Raji (cell line): ENCODE measurements around the gene TEKT5.

ENCODE experiments used
- POLR2A ChIP-seq: IDR thresholded peaks from 2 replicates; pipeline ENCODE4 v1.6.1; 2011; ENCODE audit warnings: low read depth, low read length, control low read depth; ENCODE audit not compliant: insufficient read depth

Gene TEKT5

DNA sequence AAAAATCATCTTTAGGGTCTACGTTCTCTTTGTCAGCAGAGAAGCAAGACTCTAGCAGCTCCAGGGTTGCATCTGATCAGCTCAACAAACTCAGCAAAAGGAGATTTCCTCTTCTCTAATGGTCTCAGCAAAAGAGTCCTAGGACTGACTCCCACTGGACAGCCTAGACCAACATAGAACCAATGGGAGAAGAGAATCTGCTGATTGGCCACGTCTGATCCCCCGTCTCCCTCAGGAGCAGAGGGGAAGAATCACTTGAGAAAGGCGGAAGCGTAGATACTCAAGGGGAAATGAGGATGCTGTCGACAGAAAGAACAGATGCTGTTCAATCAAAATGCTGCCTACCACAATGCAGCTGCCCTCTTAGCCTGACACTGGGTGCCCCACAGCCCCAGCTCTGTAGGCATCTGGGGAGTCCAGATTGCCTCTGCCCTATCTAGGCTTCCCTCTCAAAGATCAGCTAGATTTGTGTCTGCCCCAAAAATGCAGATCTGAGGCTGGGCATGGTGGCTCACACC is 82.8 kb downstream of the TEKT5 start:
- no peak for TF ChIP-seq POLR2A

DNA sequence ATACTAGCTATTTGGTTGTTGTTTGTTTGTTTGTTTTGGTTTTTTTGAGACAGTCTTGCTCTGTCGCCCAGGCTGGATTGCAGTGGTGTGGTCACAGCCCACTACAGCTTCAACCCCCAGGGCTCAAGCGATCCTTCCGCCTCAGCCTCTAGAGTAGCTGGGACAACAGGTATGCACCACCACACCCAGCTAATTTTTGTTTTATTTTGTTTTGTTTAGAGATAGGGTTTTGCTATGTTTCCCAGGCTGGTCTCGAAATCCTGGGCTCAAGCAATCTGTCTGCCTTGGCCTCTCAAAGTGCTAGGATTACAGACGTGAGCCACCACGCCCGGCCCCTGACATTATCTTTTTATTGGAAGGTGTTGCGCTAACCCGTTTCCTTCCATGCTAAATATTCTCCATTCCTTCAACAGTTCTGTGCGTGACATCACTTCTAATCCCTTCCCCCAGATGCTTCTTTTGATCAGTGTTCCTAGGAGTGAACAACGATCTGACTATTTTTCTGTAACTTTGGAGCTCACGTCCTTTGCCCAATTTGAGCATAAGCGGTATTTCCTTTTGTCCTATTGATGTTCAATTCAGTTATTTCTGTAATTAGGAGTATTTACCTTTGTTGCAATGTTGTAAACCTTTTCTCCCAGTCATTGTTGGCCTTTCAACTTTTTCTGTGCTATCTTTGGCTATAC is 84.1 kb downstream of the TEKT5 start:
- no peak for TF ChIP-seq POLR2A

DNA sequence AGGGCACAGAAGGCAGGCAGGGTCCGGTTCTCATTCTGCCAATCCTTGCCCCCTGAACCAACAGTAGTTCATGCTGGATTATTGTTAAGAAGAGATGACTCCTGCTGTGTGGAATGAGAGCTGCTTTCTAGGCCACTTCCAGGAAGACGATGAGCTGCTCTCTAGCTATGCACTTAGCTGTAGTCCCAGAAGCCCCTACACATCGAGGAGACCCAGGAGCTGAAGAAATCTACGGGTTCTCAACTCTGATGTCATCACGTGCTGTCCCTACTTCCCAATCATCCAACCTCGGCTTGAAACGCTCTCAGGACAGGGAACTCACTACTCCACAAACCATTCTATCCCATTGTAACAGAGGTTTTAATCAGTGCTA is 85.3 kb downstream of the TEKT5 start:
- no peak for TF ChIP-seq POLR2A

DNA sequence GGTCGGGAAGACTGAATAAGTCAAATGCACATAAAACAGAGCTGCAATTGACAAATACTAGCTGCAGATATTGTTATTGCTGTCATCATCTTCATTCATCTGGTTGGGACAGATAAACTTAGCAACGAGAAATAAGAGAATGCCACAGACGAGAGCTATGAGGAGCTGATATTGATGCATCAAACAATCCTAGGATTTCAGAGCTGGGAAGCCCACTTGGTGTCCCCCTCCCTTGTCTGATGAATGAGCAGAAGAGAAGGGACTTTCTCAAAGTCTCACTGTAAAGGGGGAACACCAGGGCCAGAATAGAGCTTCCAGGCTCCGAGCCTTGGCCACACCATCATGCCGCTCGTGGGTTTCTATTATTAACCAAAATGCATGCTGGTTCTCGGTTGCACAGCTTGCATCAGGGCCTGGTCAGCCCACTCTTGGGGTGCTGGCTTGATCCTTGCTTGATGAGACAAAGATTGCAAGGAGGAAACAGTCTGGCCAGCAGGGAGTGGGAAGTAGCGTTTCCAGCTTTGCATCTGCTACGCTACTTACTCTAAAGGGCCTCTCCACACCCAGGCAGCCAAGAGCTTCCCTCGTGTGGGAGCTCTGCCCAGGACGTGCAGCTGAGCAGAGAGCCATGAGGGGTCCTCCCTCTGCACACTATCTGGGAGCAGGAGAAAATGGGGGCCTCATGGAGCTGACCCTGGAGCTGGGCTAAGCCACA is 85.9 kb downstream of the TEKT5 start:
- TF ChIP-seq POLR2A = no peak

DNA sequence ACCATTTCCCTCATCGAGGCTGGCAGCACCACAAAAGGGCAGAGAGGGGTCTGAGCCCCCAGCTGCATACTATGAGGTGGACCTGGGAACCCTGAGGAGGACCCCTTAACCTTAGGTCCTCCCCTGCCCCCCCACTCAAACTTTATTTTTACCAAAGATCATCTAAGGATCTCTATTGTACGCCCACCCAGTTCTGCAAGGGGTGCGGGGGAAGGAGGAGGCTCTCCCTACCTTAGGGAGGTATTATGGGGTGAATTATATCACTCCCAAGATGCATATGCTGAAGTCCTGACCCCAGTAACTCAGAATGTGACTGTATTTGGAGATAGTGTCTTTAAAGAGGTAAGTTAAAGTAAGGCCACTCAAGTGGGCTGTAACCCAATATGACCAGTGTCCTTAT is 87.6 kb downstream of the TEKT5 start:
- TF ChIP-seq POLR2A = no peak

DNA sequence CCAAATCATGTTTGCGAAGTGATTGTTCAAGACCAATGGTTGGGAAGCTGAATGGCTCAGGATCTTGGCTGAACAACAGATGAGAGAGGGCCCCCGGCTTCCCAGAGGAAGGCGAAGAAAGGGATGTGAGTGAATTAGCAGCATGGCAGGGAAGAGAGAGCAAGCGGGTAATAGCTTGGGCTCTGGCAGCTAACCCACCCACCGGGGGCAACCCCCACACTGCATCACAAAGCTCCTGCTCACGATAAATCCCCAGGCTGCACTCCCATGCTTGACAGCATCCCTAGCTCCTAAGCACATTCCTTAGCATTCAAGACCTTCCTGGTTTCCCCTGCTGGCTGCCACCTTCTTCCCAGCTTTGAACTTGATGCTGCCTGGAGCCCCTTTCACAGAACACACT is 88.1 kb downstream of the TEKT5 start:
- no peak for TF ChIP-seq POLR2A

DNA sequence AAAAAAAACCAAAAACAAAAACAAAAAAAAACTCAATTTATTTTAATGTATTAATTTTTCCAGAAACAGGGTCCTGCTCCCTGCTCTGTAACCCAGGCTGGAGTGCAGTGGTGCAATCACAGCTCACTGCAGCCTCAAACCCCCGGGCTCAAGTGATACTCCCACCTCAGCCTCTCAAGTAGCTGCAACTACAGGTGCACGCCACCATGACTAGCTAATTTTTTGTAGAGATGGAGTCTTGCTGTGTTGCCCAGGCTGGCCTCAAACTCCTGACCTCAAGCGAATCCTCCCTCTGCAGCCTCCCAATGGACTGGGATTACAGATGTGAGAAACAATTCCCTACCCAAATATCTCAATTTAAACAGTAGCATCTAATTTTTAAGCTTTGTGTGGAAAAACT is 89.1 kb downstream of the TEKT5 start:
- no peak for TF ChIP-seq POLR2A

DNA sequence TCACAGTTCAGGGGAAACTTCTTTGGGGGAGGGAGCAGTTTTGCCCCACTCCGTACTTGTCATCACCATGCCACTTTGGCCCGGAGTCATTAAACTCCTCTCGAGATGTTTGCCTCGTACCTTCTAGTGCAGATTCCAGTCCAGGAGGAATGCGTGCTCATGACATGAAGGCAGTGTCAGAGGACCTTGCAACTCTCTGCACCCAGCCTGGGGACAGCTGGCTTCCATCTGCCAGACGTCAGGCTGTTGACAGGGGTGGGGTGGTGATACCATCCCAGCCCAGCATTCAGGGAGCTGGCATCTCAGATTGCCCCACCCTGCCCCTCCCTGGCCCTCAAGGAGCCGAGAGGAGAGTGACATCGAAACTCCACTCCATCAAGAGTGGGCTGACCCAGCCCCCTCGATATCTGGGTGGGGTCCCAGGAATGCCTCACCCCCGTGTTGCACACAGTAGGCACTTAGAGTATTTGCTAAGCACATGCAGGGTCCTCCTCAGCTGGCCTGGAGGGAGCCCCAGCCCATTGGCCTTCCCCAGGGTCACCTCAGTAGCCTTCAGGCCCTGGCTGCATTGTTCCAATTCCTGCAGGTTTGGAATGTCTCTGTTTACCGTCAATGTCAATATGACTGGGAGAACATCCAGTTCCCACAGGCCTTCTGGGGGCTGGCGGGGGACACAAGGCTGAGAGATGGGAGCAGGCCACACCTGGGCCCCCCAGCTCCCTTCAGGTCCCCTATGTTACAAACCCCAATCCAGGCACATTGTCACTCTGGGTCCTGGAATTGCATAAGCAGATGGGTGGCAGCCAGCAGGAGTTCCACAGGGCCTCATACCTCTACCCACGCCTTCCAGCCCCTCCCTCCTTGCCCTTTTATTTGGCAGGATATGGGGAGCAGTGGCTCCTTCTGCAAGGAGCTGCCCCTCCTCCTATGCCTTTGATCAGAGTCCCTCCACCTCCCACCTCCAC is 93.0 kb downstream of the TEKT5 start:
- no peak for TF ChIP-seq POLR2A

DNA sequence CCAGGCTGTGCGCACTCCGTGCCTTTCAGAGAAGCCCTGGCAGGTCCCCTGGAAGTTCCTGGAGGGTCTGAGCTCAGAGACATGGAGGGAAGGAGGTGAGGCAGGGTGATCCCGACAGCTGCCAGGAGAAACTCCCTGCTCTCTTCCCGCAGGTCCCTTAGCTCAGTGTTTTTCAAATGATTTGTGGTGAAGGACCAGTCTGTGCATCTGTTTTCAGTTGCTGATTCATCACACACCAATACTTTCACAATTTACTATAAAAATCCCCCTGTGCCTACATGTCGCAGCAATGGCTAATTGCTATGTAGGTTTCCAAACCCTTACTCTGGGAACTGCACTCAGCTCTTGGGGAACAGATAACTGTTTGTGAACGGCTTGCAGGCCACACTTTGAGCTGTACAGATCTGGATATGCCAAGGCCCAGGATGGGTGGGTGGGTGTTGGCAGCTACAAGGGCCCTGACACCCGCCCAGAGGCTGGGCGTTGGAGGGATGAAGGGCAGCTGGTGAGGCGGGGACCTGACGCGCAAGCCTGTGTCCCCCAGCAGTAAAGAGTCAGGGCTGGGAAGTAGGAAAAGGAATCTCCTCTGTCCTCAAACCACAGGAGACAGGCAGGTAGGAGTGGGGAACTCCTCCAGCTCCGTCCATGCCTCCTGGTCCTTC is 93.8 kb downstream of the TEKT5 start:
- TF ChIP-seq POLR2A = no peak

DNA sequence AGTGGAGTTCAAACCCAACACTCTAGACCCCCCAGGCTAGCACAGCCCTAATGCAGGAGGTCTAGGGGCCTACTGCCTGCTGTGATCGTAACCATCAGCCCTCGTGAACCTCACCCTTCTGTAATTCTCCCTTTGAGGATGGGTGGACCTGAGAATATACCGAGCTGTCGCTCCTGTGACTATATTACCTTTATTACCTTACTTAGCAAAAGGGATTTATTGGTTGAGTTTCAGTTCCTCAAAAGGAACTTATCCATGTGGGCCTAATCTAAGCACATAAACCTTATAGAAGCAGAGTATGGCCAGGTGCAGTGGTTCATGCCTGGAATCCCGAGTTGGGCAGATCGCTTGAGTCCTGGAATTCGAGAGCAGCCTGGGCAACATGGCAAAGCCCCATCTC is 95.1 kb downstream of the TEKT5 start:
- TF ChIP-seq POLR2A = no peak

DNA sequence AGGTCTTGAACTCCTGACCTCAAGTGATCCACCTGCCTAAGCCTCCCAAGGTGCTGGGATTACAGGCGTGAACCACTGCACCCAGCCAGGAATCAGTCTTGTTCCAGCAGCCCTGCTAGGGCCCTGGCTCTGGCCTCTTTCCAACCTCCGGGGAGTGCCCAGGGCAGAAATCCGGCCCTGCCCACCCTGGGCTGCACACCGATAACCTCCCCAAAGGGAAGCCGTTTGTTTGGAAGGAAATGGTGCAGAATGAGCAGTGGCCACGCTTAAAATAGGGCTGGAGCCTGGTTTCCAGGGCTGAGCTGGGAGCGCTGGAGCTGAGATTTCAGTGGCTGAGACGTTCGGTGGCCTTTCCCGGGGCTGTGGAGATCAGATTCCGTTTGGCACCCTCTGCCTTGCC is 96.6 kb downstream of the TEKT5 start:
- no peak for TF ChIP-seq POLR2A

DNA sequence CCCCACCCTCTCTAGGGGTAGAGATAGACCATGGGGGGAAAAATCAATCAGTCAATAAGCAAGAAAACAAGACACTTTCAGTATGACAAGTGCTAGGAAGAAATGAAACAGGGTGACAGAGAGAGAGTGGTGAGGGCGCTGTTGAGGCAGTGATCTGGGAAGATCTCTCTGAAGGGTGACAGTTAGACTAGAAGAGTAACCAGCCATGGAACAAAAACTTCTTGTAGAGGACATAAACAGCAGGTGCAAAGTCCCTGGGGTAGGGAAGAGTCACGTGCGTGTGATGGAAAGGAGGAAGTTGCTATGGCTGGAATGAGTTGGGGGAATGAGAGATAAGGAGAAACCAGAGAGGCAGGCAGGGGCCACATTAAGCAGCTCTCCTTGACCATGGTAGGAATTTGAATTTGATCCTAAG is 97.5 kb downstream of the TEKT5 start:
- no peak for TF ChIP-seq POLR2A

DNA sequence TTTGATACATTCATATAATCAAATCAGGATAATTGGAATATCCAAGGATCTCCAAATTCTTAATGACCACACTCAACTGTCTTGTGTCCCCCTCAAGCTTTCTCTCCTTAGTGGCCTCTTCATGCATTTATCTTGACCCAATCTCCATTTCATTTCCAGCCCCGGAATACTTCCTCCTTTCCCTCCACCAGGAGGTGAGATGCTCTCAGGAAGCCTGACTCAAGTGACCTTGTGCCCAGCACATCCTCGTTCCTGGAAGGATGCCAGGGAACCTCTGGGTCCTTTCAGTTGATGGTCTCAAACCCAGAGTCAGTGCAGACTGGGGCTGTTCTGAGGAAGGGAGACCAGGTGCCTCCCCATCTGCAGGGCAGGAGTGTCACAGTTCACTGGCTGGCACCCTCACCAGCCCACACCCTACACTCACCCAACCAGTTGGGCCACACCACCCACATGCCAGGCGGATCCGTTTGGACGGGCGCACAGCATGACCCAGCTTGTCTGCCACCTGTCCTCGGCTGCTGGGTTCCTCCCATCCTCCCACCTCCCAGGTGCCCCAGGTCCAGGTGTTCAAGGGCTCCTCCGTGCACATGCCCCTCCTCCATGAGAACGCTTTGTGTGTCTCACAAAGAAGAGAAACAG is 100.3 kb downstream of the TEKT5 start:
- no peak for TF ChIP-seq POLR2A

DNA sequence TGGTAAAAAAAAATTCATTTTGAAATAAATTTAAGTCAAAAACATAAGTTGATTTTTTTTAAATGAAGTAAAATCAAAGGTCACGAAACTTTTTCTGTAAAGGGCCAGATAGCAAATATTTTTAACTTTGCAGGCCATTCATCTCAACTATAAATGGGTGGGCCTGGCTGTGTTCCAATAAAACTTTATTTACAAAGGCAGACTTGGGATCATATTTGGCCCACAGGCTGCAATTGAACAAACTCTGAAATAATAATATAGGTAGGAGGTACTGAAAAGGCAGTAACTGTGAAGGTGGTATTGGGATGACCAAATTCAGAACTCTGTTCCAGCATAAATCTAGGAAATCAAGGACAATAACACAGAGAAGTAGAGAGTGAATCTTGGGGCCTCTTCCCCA is 102.1 kb downstream of the TEKT5 start:
- TF ChIP-seq POLR2A = no peak

DNA sequence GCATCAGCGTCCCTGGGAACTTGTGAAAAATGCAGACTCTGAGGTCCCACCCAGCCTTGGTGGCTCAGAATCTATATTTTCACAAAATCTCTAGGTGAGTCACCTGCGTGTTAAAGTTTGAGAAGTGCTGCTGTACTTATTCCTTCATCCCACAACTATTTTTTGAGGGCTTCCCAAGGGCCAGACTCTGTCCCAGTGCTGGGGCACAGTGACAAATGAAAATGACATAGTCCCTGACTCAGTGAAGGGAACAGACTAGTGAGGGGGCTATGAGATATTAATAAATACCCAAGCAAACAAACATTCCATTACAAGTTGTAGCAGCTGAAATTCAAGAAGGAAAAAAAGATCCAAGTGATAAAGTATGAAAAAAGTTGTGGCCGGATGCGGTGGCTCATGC is 104.4 kb downstream of the TEKT5 start:
- no peak for TF ChIP-seq POLR2A

DNA sequence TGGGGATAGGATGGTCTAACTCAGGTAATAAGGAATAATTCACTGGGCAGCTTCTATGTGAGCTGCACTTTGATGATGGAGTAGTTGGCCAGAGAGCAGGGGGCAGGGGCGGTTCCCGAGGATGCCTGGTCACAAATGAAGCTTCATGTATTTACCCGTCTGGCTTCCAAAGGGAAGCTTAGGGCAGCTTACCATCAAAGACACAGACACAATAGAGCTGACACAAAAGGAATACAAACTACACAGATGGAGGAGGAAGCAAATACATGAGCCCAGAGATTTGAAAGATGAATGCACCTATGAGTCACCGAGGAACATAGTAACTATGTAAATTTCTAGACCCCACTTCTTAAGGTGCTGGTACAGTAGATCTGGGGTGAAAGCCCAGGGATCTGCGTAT is 105.6 kb downstream of the TEKT5 start:
- TF ChIP-seq POLR2A = no peak
